GM19455 (cell line): ENCODE data around the gene TRMT5.

Experiments
- ATAC-seq: cut with Tn5 transposase; IDR thresholded peaks from one replicate; pipeline ENCODE4 v1.9.1; 2021; ENCODE audit not compliant: unreplicated experiment

The TRMT5 gene, protein sequence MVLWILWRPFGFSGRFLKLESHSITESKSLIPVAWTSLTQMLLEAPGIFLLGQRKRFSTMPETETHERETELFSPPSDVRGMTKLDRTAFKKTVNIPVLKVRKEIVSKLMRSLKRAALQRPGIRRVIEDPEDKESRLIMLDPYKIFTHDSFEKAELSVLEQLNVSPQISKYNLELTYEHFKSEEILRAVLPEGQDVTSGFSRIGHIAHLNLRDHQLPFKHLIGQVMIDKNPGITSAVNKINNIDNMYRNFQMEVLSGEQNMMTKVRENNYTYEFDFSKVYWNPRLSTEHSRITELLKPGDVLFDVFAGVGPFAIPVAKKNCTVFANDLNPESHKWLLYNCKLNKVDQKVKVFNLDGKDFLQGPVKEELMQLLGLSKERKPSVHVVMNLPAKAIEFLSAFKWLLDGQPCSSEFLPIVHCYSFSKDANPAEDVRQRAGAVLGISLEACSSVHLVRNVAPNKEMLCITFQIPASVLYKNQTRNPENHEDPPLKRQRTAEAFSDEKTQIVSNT

DNA sequence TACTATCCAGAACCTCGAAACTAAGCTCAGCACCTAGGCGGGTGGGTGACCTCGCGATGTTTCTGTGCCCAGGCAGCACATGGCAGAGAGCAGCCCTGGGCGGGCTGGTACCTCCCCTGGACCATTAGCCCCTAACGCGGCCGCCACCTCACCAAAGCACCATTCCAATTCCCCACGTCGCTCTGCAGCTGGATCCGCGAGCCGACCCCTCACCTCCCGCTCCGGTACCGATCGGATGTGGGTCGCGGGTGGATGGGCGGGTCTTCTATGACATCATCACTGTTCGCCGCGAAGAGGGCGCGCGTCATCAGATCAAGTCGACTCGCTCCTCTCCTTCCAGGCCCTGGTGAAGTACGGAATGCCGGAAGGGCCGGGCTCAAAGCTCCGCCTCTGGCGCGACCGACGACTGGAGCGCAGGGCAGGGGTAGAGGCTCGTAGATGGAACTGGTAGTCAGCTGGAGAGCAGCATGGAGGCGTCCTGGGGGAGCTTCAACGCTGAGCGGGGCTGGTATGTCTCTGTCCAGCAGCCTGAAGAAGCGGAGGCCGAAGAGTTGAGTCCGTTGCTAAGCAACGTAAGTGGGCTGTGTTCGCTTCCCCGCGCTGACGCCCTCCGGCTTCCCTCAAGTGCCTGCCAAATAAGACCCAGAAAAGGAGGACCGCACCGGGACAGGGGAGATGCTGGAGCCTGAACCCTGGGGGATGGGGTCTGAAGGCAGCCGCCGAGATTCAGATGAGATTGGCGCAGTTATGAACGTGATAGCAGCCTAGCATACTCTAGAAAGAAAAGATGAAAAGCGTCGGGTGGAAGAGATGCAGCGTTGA is at the start of gene TRMT5, which contains the start of gene SLC38A6:
TRMT5 (minus strand) TSS at position 269 of the 822 bp plus-strand sequence; CDS start at position 163, 106 bp downstream.
SLC38A6 (plus strand) TSS at position 435 of the 822 bp plus-strand sequence; CDS start at position 468, 33 bp downstream.
- peak; percentile 86 for ATAC-seq

DNA sequence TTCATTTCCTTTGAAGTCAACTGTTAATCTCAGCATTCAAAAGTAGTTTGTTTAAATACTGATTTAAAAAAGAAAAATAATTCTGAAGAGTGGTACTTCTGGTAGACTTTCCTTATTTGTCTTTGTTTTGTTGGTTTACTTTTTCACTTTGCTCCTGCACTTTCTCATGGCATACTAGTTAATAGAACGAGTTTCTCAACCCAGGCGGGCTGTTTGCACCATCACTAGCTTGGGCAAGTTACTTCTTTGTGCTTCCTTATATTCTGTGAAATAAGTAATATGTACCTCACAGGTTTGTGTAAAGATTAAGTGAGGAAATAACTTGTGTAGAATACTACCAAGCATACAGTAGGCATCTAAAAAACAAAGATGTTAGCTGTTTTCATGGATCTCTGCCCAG is 45.6 kb upstream of the TRMT5 start:
- ATAC-seq, result no peak

DNA sequence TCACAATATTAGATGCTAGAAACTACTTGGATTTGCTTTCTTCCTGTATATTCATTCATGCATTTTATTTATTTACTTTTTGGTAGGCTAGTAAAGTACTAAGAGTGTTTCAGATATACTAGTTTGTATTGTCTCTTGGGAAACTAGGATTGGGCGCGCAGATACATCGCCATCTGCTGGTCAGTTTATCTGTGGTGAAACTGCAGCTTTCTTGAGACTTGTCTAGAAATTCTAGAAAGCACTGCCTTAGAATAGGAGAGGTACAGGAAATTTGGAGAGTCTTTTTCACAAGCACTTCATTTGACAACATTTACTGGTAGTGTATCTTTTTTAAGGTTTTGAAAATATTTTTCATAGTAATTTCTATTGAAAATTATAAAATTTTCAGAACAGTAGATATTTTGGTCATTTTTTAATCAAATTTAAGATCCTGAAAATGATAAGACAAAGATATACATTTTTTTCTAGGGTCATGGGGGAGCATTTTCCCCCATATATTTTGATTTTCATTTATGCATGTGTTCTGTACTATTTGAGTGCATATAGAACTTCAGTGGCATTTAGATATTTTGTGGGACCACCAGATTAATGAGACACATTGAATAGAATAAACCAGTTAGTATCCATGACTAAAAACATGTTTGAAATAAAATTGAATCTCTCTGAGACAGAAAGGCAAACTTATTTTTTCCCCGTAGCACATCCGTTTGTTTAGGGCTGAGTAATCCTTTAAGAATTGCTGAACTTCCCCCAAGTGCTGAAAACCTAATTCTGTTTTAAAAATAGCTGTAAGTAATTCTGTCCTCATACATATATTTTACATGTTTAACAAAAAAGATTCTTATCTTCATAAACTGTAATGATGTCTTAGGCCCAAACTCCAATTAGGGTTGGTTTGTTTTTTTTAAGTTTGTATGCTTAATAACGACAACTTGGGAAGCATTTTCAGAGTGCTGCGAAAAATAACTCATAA is 44.7 kb upstream of the TRMT5 start:
- ATAC-seq, result peak; percentile 59

DNA sequence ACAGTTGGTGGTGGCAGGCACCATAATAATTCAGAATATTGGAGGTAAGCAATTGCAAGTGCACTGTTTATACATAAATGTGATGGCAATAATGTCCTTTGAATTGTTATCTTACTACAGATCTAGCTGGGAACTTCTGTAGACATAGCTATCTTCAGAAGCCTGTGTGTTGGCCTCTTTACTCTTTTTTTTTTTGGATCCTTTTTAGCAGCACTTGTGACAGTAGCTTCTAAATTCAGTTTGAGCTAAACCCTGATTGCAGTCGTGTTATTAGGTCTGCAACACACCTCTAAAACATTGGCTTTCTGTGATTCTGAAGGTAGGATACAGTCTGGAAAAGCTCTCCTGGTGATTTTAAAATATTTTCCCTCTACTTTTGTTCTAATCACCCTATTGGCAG is 38.7 kb upstream of the TRMT5 start:
- ATAC-seq, result no peak

DNA sequence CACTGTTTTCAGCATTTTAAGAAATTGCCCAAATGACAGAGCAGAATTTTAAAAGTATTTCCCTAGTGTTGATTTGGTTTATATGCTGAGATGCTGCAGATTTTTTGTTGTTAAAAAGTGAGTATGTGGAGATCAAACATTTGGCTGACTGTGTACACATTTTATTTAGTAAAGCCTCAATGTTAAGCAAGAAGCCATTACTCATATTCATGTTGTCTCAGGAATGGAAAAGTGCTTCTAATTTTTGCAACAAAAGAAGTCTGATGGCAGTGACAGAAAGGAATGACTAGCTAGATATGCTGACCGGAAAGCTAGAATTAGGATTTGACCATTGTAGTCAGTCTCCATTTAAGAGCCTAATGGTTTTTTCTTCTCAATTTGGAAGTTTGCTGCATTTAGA is 22.7 kb upstream of the TRMT5 start:
- no peak for ATAC-seq

DNA sequence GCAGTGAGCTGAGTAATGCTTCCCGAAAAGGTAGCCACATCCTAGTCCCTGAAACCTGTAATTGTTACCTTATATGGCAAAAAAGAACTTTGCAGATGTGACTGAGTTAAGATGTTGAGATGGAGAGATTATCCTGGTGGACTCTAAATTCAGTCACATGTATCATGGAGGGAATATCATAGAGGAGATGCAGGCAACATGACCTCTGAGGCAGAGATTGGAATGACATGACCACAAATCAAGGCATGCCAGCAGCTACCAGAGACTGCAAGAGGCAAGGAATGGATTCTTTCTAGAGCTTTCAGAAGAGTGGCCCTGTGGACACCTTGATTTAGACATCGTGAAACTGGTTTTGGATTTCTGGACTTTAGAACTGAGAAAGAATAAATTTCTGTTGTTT is 18.7 kb upstream of the TRMT5 start:
- ATAC-seq, result no peak

DNA sequence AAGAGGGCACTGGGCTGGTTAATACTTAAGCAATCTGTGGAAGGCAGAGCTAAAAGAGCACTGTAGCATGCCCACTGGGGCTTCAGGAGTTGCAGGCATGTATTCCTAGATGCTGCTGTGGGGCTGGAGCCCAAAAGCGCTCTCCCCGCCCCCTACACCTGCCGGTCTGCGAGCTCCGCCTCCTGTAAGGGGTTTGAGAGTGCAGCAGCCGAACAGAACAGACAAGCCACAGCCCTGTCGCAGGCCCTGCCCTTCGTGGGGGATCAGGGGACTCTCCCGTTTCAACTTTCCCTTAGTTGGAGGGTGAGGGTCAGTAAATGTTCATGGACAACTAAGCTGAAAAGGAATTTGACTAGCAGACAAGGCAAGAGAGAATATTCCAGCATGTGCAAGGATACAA is 17.7 kb upstream of the TRMT5 start:
- ATAC-seq, result no peak

DNA sequence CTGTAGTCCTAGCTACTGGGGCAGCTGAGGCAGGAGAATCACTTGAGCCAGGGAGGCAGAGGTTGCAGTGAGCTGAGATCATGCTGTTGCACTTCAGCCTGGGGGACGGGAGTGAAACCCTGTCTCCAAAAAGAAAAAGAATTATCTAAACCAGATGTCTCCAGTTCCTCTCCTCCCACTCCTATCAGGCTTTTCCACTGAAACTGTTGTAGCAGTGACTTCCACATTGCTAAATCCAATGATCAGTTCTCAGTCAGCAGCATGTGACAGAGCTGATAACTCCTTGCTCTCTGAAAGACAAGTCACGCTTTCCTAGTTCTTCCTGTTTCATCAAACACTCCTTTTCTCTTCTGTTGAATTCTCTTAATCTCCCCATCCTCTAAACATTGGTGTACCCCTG is 8.7 kb upstream of the TRMT5 start:
- ATAC-seq, result no peak

DNA sequence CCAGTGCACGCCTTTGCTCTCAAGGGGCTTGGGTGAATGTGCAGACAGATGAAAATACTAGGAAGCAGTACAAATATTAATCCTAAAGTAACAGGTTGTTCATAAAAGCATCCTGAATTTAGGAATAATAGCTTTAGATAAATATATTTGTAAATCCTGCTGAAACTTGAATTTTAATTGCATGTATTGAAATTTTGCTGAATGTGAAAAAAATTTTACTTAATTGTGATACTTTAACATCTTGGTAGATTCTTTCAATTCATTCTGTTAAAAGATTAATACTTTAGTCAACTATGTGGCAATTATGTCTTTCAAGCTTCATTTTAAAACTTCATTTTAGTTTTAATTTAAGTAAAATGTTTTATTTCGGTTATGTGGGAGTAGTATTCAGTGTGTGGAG is 5.6 kb upstream of the TRMT5 start:
- no peak for ATAC-seq

DNA sequence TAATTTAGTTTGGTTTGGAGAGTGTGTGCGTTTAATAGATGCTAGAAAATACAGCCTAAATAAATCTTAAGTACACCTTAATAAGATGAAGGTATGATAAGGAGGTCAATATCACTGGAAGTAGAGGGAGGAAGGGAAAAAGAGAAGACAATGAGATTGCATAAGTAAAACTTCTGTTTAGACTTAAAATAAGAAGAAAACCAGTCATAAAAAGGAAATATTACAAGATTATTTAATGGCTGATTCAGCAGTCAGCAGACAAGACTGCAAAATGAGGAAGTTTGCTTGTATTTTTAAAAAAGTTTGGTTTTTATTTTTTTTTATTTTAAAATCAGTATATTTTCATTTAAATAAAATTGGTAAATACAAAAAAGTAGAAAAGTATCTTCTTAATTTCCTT is 3.3 kb upstream of the TRMT5 start:
- no peak for ATAC-seq

DNA sequence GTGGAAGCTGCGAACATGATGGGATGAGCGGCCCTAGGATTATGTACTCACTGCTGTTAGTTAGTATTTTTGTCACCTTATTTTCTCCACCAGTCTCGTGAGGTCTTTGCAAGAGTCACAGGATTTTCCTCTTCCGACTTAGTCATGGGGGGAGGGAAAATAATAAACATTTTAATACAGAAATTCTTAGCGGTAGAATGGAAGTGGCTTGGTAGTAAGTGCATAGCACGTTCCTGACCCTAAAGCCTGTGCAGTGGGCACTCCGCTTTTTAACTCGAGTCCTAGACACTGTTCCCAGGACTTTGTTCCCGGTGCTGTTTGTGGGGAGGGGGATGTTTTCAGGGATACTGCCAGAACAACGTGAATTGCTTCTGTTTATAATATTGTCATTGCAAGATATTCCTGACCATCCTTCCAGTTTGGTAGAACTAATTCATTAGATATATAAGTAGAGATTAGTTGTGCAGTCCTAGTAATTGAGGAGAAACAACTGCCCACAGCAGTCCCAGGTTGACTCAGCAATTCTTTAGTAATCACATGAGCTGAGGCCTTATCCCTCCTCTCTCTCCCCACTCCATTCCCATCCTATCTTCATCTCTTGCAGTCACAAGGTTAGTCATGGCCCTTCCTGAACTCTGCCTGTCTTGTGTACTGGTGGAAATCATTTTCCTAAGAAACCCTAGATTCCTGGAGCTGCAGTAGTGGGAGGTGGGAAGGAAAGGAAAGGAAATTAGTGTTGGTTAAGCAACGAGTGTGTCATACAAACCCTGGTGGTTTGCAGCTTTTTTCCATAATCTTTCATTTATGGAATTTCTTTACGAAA is 965 bp upstream of the TRMT5 start:
- ATAC-seq, result peak; percentile 4

DNA sequence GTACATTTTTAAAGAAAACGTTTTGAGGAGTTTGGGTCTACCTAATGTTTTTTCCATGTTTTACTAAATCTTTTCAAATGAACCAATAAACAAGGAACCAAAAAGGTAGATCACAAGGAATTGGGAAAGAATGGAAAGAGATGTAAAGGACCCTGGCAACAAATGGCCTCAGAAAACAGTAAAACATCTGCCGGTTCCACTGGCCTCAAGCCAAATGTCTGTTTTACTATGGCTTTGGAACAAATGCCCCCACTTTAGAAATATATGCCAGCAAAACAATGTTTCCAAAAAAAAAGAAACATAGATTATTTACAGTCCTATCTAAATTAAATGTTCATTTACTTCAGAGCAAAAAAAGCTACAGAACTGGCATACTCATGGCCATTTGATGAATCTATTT is 3.0 kb downstream of the TRMT5 start:
- ATAC-seq, result no peak

DNA sequence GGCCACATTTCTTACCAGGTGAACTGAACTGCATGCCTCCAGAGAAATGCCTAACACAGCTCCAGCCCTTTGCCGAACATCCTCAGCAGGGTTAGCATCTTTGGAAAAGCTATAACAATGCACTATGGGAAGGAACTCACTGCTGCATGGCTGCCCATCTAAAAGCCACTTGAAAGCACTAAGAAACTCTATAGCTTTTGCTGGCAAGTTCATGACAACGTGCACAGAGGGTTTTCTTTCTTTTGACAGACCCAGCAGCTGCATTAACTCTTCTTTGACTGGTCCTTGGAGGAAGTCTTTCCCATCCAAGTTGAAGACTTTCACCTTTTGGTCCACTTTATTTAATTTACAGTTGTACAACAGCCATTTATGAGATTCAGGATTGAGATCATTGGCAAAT is 5.3 kb downstream of the TRMT5 start:
- no peak for ATAC-seq

DNA sequence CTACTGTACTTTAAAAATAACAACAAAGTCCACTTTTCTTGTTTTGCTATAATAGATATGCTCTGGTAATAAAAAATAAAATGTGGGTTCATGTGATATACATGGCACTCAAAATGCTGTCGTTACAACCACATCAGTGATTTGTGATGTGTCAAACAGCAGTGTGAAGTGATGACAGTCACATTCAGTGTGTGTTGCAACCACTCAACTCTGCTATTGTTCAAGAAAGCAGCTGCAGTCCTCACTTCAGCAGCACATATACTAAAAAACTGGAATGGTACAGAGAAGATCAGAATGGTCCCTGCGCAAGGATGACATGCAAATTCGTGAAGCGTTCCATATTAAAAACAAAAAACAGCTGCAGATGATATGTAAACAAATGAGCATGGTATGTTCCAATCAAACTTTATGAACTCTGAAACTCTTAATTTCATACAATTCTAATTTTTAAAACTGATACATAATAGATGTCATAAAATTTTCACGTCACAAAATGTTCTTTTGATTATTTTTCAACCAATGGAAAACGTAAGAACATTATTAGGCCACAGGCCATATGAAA is 6.7 kb downstream of the TRMT5 start:
- no peak for ATAC-seq

DNA sequence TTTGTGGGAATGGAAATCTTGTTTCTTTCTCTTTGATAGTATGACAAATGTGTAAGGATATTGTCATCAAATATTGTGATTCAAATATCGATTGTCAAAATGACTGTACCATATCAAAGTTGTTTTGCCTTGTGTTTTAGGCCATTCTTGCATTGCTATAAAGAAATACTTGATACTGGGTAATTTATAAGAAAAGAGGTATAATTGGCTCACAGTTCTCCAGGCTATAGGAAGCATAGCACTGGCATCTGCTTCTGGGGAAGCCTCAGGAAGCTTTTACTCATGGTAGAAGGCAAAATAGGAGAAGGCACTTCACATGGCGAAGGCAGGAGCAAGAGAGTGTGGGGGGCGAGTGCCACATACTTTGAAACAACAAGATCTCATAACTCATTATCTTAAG is 7.8 kb downstream of the TRMT5 start:
- no peak for ATAC-seq

DNA sequence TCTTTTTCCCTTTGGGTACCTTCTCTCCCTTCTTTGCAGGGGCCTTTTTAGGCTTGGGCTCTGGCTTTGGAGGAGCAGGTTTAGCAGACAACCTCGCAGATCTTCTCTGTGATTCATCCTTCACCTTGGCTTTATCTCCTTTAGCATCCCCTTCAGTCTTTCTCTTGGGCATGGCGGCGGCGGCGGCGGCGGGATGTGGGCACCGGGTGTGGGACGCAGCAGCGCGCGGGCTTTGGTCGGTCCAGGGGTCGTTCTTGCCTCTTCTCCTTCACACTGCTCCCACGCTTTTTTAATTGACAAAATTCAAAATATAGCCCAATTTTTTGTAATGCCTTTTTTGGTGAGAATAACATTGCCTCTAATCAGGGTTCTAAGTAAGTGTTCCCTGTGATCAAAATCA is 8.6 kb downstream of the TRMT5 start:
- ATAC-seq, result no peak

DNA sequence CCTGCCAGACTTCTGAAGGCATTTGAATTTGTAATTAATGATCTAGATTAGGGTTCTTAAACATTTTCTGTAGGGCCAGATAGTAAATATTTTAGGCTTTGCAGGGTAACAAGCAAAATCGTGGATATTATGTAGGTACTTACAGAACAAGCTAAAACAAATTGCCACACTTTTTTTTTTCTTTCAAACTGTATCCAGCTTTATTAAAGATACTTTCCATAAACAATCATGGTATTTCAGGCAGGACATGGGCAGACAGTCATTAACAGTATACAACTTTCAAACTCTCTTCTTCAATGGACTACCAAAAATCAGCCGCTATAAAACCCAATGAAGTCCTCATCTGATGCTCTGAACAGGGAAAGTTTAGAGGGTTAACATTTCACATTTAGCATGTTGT is 9.6 kb downstream of the TRMT5 start:
- ATAC-seq, result no peak

DNA sequence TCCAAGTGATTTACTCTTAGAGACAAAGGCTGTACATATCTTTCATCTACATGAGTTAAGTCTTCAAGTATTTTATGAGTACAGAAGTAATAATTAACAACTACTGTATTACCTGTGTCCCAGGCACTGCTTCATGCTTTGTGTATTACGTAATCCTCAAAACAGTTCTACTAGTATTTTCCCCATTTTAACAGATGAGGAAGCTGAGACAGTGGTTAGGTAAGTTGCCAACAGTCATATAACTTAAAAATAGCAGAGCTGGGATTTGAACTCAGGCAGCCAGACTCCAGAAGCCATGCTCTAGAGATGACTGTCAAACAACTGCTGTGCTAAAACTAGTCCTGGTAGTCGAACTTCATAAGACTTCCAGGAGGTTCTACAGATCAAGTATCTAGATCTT is 10.7 kb downstream of the TRMT5 start:
- no peak for ATAC-seq

DNA sequence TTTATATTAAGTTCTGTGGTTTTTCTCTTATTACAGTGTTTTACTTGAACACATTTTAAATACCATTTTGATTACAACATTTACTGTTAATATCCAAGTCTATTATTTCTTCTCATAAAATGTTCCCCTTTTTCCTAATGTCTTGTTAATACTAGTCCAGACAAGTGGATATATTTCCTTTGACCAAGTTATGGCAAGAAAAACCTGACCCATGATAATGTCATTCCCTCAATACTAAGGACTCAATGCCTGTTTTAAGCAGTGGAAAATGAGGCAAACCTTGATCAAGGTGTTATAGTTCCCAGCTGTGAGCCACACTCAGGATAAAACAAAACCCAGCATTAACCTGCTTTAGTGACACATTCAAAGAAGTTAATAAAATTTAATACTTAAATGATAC is 12.2 kb downstream of the TRMT5 start:
- no peak for ATAC-seq

DNA sequence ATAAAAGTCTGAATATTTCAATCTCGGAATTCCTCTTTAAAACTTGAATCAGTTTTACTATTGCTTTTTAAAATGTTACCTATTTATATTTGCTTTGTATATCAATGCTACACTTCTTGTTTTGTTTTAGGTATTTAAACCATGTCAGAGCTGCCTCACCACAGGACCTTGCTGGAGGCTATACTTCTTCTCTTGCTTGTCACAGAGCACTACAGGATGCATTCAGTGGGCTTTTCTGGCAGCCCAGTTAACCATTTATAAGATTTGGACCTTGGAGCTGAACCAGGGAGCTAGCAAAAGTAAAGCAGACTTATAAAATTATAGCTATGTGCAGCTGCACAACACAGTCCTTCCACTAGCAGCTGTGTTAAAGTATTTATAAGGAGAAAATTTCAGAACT is 12.8 kb downstream of the TRMT5 start:
- no peak for ATAC-seq
